ENCODE results near the gene XYLT2. TPM values are rescaled to one million over a fixed set of nuclear protein-coding genes. Genes with fewer than 3 reads are reported as not detected.

Gene XYLT2
- total RNA-seq, 1 donor from 2014 or later: 41.0 TPM

GRCh38 chr17:50337956-50338355, 8.0 kb upstream of the XYLT2 start:
- Histone ChIP-seq H3K4me2 (ENCODE audit: low read length) (no peak overlapping the region), H3K79me2 (ENCODE audit: insufficient read depth, low read length) (no peaks in the 10 kb centered on the region), H3K4me1 (ENCODE audit: insufficient read depth, low read length) (no peaks in the 10 kb centered on the region), H2AFZ (ENCODE audit: low read depth, low read length) (no peak overlapping the region), H3K4me3 (ENCODE audit: insufficient read depth, low read depth, low read length) (no peak overlapping the region), H3K27ac (ENCODE audit: low read depth, low read length) (no peak overlapping the region), H4K20me1 (ENCODE audit: insufficient read depth, low read length) (no peaks in the 10 kb centered on the region), H3K9me3 (ENCODE audit: insufficient read depth, low read depth, low read length) (peaks cover 3% of the 10 kb centered on the region), H3K27me3 (ENCODE audit: insufficient read depth, low read length) (no peaks in the 10 kb centered on the region), H3K9ac (ENCODE audit: low read length) (no peak overlapping the region), H3K36me3 (ENCODE audit: insufficient read depth, low read length) (no peaks in the 10 kb centered on the region)
- Mint-ChIP-seq H3K36me3 (ENCODE audit: low read depth, unreplicated experiment) (no peaks in the 10 kb centered on the region), H3K27ac (ENCODE audit: unreplicated experiment) (no peak overlapping the region), H3K4me1 (ENCODE audit: low read depth, unreplicated experiment) (peaks cover 3% of the 10 kb centered on the region), H3K4me3 (ENCODE audit: unreplicated experiment) (no peak overlapping the region), H3K27me3 (ENCODE audit: low read depth, unreplicated experiment) (peaks cover 3% of the 10 kb centered on the region), H3K9me3 (ENCODE audit: unreplicated experiment) (peaks cover 2% of the 10 kb centered on the region)
- DNase-seq (ENCODE audit: low read depth) (no peak), FAIRE-seq (no peak)
- TF ChIP-seq EZH2 (IDR thresholded peaks at IDR 0.05; ENCODE audit: insufficient read depth, low read length) (no peak), CTCF (IDR thresholded peaks at IDR 0.05; ENCODE audit: insufficient read depth, low read depth, low read length) (no peak)

GRCh38 chr17:50338645-50339044, 7.3 kb upstream of the XYLT2 start:
- Mint-ChIP-seq H3K9me3 (ENCODE audit: unreplicated experiment) (peaks cover 2% of the 10 kb centered on the region), H3K4me1 (ENCODE audit: low read depth, unreplicated experiment) (peaks cover 3% of the 10 kb centered on the region), H3K27me3 (ENCODE audit: low read depth, unreplicated experiment) (no peaks in the 10 kb centered on the region), H3K27ac (ENCODE audit: unreplicated experiment) (no peak overlapping the region), H3K36me3 (ENCODE audit: low read depth, unreplicated experiment) (no peaks in the 10 kb centered on the region), H3K4me3 (ENCODE audit: unreplicated experiment) (peak overlapping the region; percentile 47)
- peaks cover 3% of the 10 kb centered on the region for H3K9me3 ChIP-seq (ENCODE audit: insufficient read depth, low read depth, low read length)
- H3K4me2 ChIP-seq (ENCODE audit: low read length): no peak overlapping the region
- H3K27ac ChIP-seq (ENCODE audit: low read depth, low read length): no peak overlapping the region
- no peaks in the 10 kb centered on the region for H3K79me2 ChIP-seq (ENCODE audit: insufficient read depth, low read length)
- no peak overlapping the region for H3K9ac ChIP-seq (ENCODE audit: low read length)
- TF ChIP-seq EZH2 (IDR thresholded peaks at IDR 0.05; ENCODE audit: insufficient read depth, low read length) (no peak), CTCF (IDR thresholded peaks at IDR 0.05; ENCODE audit: insufficient read depth, low read depth, low read length) (no peak)
- no peak overlapping the region for H3K4me3 ChIP-seq (ENCODE audit: insufficient read depth, low read depth, low read length)
- DNase-seq (ENCODE audit: low read depth) (no peak), FAIRE-seq (no peak)
- H4K20me1 ChIP-seq (ENCODE audit: insufficient read depth, low read length): no peaks in the 10 kb centered on the region
- H3K27me3 ChIP-seq (ENCODE audit: insufficient read depth, low read length): no peaks in the 10 kb centered on the region
- H3K36me3 ChIP-seq (ENCODE audit: insufficient read depth, low read length): no peaks in the 10 kb centered on the region
- H3K4me1 ChIP-seq (ENCODE audit: insufficient read depth, low read length): no peaks in the 10 kb centered on the region
- no peak overlapping the region for H2AFZ ChIP-seq (ENCODE audit: low read depth, low read length)

- H3K27ac Mint-ChIP-seq (ENCODE audit: unreplicated experiment): no peak overlapping the region
- FAIRE-seq: no peak
- Histone ChIP-seq H3K4me2 (ENCODE audit: low read length) (no peak overlapping the region), H2AFZ (ENCODE audit: low read depth, low read length) (no peak overlapping the region), H3K79me2 (ENCODE audit: insufficient read depth, low read length) (no peaks in the 10 kb centered on the region), H3K4me3 (ENCODE audit: insufficient read depth, low read depth, low read length) (no peak overlapping the region), H3K9ac (ENCODE audit: low read length) (no peak overlapping the region), H3K27ac (ENCODE audit: low read depth, low read length) (no peak overlapping the region), H3K36me3 (ENCODE audit: insufficient read depth, low read length) (no peaks in the 10 kb centered on the region), H4K20me1 (ENCODE audit: insufficient read depth, low read length) (no peaks in the 10 kb centered on the region), H3K4me1 (ENCODE audit: insufficient read depth, low read length) (no peaks in the 10 kb centered on the region), H3K27me3 (ENCODE audit: insufficient read depth, low read length) (no peaks in the 10 kb centered on the region), H3K9me3 (ENCODE audit: insufficient read depth, low read depth, low read length) (peaks cover 3% of the 10 kb centered on the region)
- peaks cover 2% of the 10 kb centered on the region for H3K9me3 Mint-ChIP-seq (ENCODE audit: unreplicated experiment)
- DNase-seq (ENCODE audit: low read depth): no peak
- H3K4me3 Mint-ChIP-seq (ENCODE audit: unreplicated experiment): no peak overlapping the region
- no peaks in the 10 kb centered on the region for H3K27me3 Mint-ChIP-seq (ENCODE audit: low read depth, unreplicated experiment)
- peaks cover 2% of the 10 kb centered on the region for H3K4me1 Mint-ChIP-seq (ENCODE audit: low read depth, unreplicated experiment)
- no peaks in the 10 kb centered on the region for H3K36me3 Mint-ChIP-seq (ENCODE audit: low read depth, unreplicated experiment)
- no peak for TF ChIP-seq EZH2 (IDR thresholded peaks at IDR 0.05; ENCODE audit: insufficient read depth, low read length)
- no peak for TF ChIP-seq CTCF (IDR thresholded peaks at IDR 0.05; ENCODE audit: insufficient read depth, low read depth, low read length)
These were observed 6.5 kb upstream of the XYLT2 start for GRCh38 chr17:50339381-50339780.

Data from astrocyte (in vitro differentiated cells and primary cell).